ENCODE results near the gene UBR1.

UBR1 gene

DNA sequence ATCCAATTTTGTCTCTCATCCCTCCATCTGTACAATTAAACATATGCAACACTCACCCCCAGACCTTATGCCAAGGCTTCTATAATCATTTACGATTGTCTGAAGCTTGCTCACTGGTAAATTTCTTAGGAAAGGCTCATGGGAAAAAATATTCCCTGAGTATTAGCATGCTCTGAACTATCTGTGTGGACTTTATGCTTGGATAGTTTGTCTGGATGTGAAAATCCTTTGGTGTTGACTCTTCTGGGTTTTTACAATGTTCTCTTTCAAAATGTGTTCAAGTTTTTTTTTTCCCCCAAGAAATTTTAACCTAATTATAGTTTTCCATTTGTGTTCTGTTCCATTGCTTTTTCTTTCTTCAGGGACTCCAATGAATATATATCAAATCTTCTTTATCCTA, 165.3 kb downstream of the UBR1 start:
- H3K4me3 ChIP-seq, result no peak overlapping the region
- no peak for TF ChIP-seq FOXP2 (optimal IDR thresholded peaks at IDR 0.05; ENCODE audit: control extremely low read depth, extremely low read length, insufficient read depth)
- TF ChIP-seq POLR2AphosphoS5 (IDR thresholded peaks at IDR 0.05; ENCODE audit: borderline replicate concordance, low read depth, low read length), result no peak
- no peak for TF ChIP-seq EZH2 (IDR thresholded peaks at IDR 0.05)
- H3K36me3 ChIP-seq (ENCODE audit: insufficient read depth, low read length), result peaks cover 19% of the 10 kb centered on the region
- H3K27ac ChIP-seq, result no peak overlapping the region
- DNase-seq (ENCODE audit: low read depth, low spot score), result no peak
- H3K9ac ChIP-seq (ENCODE audit: insufficient read length), result no peak overlapping the region
- H3K9me3 ChIP-seq (ENCODE audit: low read depth, low read length), result no peaks in the 10 kb centered on the region

DNA sequence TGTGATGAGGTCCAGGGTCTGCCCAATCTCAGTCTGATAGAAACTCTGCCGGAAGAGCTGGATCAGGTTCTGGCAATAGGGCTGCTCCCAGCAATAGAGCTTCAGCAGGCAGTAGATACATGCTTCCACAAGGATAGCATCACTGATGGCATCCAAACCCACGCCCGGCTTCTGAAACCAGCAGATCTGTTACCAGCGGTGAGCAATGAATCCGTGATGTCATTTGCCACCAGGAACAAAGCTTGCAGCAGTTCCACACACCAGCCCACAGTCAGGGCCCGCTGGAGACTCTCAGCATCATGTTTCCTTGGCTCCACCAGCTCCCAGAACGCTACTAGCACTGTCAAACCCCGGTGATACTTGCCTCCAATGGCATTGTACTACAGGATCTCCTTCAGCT, 166.0 kb downstream of the UBR1 start:
- DNase-seq (ENCODE audit: low read depth, low spot score), result no peak
- TF ChIP-seq FOXP2 (optimal IDR thresholded peaks at IDR 0.05; ENCODE audit: control extremely low read depth, extremely low read length, insufficient read depth), result no peak
- no peak for TF ChIP-seq EZH2 (IDR thresholded peaks at IDR 0.05)
- no peak for TF ChIP-seq POLR2AphosphoS5 (IDR thresholded peaks at IDR 0.05; ENCODE audit: borderline replicate concordance, low read depth, low read length)
- H3K9me3 ChIP-seq (ENCODE audit: low read depth, low read length), result no peaks in the 10 kb centered on the region
- H3K27ac ChIP-seq, result no peak overlapping the region
- H3K9ac ChIP-seq (ENCODE audit: insufficient read length), result no peak overlapping the region
- H3K4me3 ChIP-seq, result no peak overlapping the region
- peaks cover 15% of the 10 kb centered on the region for H3K36me3 ChIP-seq (ENCODE audit: insufficient read depth, low read length)

DNA sequence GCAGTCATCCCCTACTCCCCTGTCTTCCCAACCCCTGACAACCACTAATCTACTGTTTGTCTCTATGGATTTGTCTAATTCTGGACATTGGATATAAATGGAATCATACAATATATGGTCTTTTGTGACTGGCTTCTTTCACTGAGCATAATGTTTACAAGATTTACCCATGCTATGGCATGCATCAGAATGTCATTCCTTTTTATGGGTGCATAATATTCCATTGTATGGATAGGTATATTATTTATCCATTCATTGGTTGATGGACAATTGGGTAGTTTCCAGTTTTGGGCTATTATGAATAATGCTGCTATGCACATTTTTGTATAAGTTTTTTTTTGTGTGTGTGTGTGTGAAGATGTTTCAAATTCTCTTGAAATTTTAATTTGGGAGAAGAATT, 168.7 kb downstream of the UBR1 start:
- TF ChIP-seq EZH2 (IDR thresholded peaks at IDR 0.05) (no peak), FOXP2 (optimal IDR thresholded peaks at IDR 0.05; ENCODE audit: control extremely low read depth, extremely low read length, insufficient read depth) (no peak), POLR2AphosphoS5 (IDR thresholded peaks at IDR 0.05; ENCODE audit: borderline replicate concordance, low read depth, low read length) (no peak)
- H3K9me3 ChIP-seq (ENCODE audit: low read depth, low read length), result no peaks in the 10 kb centered on the region
- no peak overlapping the region for H3K27ac ChIP-seq
- H3K9ac ChIP-seq (ENCODE audit: insufficient read length), result no peak overlapping the region
- H3K4me3 ChIP-seq, result no peak overlapping the region
- no peaks in the 10 kb centered on the region for H3K36me3 ChIP-seq (ENCODE audit: insufficient read depth, low read length)
- DNase-seq (ENCODE audit: low read depth, low spot score), result no peak

DNA sequence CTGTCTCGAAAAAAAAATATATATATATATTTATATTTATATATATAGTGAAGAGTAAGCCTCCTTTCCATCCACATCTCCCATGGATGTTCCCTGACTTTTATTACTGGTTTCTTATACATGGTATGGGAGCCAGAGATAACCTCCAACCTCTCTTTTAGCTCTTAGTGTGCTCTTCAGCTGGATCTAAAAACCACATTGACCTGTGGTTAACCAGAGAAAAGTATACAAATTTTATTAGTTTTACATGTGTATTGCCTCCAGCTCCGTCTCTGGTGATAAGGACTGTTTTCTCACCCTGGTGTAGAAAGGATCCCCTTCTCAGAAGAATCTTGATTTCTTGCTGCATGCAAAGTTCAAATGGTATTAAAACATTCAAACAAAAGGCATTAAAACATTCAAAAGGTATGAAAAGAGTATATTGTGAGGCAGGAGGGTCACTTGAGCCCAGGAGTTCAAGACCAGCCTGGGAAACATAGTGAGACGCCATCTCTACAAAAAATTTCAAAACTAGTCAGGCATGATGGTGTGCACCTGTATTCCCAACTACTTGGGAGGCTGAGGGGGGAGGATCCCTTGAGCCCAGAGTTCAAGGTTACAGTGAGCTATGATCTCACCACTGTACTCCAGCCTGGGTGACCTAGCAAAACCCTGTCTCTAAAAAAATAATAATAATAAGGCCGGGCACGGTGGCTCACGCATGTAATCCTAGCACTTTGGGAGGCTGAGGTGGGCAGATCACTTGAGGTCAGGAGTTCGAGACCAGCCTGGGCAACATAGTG, 171.8 kb downstream of the UBR1 start:
- DNase-seq (ENCODE audit: low read depth, low spot score), result no peak
- TF ChIP-seq POLR2AphosphoS5 (IDR thresholded peaks at IDR 0.05; ENCODE audit: borderline replicate concordance, low read depth, low read length) (no peak), FOXP2 (optimal IDR thresholded peaks at IDR 0.05; ENCODE audit: control extremely low read depth, extremely low read length, insufficient read depth) (no peak), EZH2 (IDR thresholded peaks at IDR 0.05) (no peak)
- H3K36me3 ChIP-seq (ENCODE audit: insufficient read depth, low read length), result no peaks in the 10 kb centered on the region
- H3K9me3 ChIP-seq (ENCODE audit: low read depth, low read length), result no peaks in the 10 kb centered on the region
- H3K9ac ChIP-seq (ENCODE audit: insufficient read length), result no peak overlapping the region
- H3K27ac ChIP-seq, result no peak overlapping the region
- H3K4me3 ChIP-seq, result no peak overlapping the region

DNA sequence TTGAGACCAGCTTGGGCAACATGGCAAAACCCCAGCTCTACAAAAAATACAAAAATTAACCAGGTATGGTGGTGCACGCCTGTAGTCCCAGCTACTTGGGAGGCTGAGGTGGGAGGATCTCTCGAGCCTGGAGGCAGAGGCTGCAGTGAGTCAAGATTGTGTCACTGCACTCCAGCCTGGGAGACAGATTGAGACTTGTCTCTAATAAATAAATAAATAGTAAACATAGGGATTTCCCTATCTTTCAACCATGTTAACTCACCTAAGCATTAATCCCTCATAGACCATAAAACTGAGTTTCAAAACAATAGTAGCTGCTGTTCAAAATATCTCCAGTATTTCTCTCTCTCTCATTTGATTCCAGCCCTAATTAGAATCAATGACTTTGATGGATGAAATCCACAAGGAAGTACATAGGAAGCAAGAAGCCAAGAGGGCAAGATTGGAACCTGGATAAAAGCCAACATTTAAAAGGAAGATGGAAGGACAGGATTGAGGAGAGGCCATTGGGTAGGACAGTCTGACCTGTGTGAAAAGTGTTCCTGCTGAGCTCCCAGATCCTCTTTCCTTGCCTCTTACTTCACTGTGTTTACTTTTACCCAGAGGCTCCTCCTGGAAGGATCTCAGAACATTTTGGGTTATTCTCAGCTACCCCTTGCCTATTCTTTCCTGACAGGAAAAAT, 172.9 kb downstream of the UBR1 start:
- no peak for DNase-seq (ENCODE audit: low read depth, low spot score)
- no peaks in the 10 kb centered on the region for H3K36me3 ChIP-seq (ENCODE audit: insufficient read depth, low read length)
- no peak overlapping the region for H3K27ac ChIP-seq
- no peaks in the 10 kb centered on the region for H3K9me3 ChIP-seq (ENCODE audit: low read depth, low read length)
- no peak overlapping the region for H3K9ac ChIP-seq (ENCODE audit: insufficient read length)
- no peak overlapping the region for H3K4me3 ChIP-seq
- TF ChIP-seq EZH2 (IDR thresholded peaks at IDR 0.05) (no peak), POLR2AphosphoS5 (IDR thresholded peaks at IDR 0.05; ENCODE audit: borderline replicate concordance, low read depth, low read length) (no peak)

DNA sequence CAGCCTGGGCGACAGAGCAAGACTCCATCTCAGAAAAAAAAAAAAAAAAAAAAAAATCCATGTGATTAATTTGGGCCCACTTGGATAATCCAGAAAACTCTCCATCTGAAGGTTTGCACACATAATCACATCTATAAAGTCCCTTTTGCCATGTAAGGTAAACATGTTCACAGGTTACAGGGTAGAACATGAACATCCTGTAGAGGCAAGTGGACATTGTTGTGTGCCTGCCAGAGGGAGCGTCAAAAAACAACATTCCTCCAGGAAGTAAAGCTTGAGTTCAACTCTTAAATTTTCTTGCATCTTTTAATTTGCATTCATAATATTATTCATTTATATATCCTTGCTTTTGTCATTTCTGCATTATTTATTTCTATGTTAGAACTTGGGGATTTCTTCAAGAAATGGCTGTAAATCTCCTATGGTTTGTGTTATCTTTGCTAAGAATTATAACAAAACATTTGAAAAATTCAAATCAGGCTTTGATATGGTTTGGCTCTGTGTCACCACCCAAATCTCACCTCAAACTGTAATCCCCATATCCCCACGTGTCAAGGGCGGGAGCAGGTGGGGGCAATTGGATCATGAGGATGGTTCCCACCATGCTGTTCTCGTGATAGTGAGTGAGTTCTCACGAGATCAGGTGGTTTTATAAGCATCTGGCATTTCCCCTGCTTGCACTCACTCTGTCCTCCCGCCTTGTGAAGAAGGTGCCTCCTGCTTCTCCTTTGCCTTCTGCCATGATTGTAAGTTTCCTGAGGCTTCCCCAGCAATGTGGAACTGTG, 173.9 kb downstream of the UBR1 start:
- Histone ChIP-seq H3K27ac (no peak overlapping the region), H3K36me3 (ENCODE audit: insufficient read depth, low read length) (no peaks in the 10 kb centered on the region), H3K9ac (ENCODE audit: insufficient read length) (no peak overlapping the region), H3K9me3 (ENCODE audit: low read depth, low read length) (no peaks in the 10 kb centered on the region), H3K4me3 (no peak overlapping the region)
- TF ChIP-seq FOXP2 (optimal IDR thresholded peaks at IDR 0.05; ENCODE audit: control extremely low read depth, extremely low read length, insufficient read depth) (no peak), EZH2 (IDR thresholded peaks at IDR 0.05) (no peak), POLR2AphosphoS5 (IDR thresholded peaks at IDR 0.05; ENCODE audit: borderline replicate concordance, low read depth, low read length) (no peak)
- no peak for DNase-seq (ENCODE audit: low read depth, low spot score)

DNA sequence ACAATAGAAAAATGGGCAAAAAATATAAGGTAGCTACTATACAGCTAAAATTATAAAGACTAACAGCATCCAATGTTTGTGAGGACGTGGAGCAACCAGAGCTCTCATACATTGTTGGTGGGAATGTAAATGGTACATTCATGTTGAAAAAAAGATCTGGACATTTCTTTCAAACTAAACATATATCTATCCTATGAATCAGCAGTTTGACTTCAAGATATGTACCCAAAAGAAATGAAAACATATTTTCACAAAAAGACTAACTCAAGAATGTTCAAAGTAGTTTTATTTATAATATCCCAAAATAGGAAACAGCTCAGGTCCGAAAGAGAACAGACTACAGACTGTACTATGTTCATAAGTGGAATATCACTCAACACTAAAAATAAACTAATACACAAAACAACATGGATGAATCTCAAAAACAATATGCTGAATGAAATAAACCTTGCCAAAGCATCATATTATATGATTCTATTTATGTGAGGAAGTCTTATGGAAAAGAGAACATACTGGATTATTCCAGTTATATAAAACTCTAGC, 176.5 kb downstream of the UBR1 start:
- TF ChIP-seq EZH2 (IDR thresholded peaks at IDR 0.05) (no peak), FOXP2 (optimal IDR thresholded peaks at IDR 0.05; ENCODE audit: control extremely low read depth, extremely low read length, insufficient read depth) (no peak), POLR2AphosphoS5 (IDR thresholded peaks at IDR 0.05; ENCODE audit: borderline replicate concordance, low read depth, low read length) (no peak)
- Histone ChIP-seq H3K36me3 (ENCODE audit: insufficient read depth, low read length) (no peaks in the 10 kb centered on the region), H3K9me3 (ENCODE audit: low read depth, low read length) (no peaks in the 10 kb centered on the region), H3K4me3 (no peak overlapping the region), H3K27ac (no peak overlapping the region), H3K9ac (ENCODE audit: insufficient read length) (no peak overlapping the region)
- DNase-seq (ENCODE audit: low read depth, low spot score), result no peak

DNA sequence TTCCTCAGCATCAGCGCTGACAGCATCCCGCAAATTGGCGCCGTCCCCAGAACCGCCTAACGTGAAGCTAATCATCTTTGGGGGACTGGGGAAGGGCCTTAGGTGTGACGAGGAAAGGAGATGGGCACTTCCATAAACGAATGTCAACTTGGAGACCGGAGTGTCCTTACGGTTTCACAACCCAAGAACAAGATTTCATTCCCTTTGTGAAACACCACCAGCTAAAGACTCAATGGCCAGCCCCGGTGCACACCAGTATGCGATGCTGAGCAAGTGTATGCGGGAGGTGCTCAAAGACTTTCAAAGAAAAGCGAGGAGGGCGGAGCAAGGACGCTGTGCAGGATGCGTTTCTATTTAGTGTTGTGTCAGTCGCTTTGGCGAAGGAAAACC, 184.5 kb downstream of the UBR1 start:
- no peak overlapping the region for H3K27ac ChIP-seq
- H3K9me3 ChIP-seq (ENCODE audit: low read depth, low read length), result no peaks in the 10 kb centered on the region
- DNase-seq (ENCODE audit: low read depth, low spot score), result no peak
- H3K4me3 ChIP-seq, result peak overlapping the region; percentile 95
- H3K36me3 ChIP-seq (ENCODE audit: insufficient read depth, low read length), result no peaks in the 10 kb centered on the region
- TF ChIP-seq FOXP2 (optimal IDR thresholded peaks at IDR 0.05; ENCODE audit: control extremely low read depth, extremely low read length, insufficient read depth) (no peak), POLR2AphosphoS5 (IDR thresholded peaks at IDR 0.05; ENCODE audit: borderline replicate concordance, low read depth, low read length) (no peak), EZH2 (IDR thresholded peaks at IDR 0.05) (no peak)
- H3K9ac ChIP-seq (ENCODE audit: insufficient read length), result no peak overlapping the region
